Adipose tissue (tissue), 3 donors: ENCODE results near the gene CKS2. TPM values are rescaled to one million over a fixed set of nuclear protein-coding genes. Genes with fewer than 3 reads are reported as not detected.

Experiments
- H3K27ac ChIP-seq: one replicate; pipeline ENCODE4 v1.5.1; 2013; ENCODE audit warnings: low read depth, low read length
- WGBS, 3 donors: extraction: QIAGEN DNeasy Blood & Tissue Kit; methylation state at CpG; one replicate each; pipeline ENCODE4 v1.1.7; 2013; 5-methylcytosine and 5-hydroxymethylcytosine counted together
- polyA plus RNA-seq, 3 donors: library from polyadenylated mRNA; stranded (reverse); fragments of 200-250 nt; gene quantifications; one replicate each; pipeline ENCODE4 v1.2.3, GENCODE V29; 2013
- donor health status: healthy with polysubstance abuse.
- donor health status: Bipolar disorder and iron deficiency.
- donor health status: healthy.

CKS2 gene
- polyA plus RNA-seq, 3 donors = 5.1 to 28.9 (median 23.4) TPM

- 59 to 78% (median 78%) methylated on average over 3 of the region's 3 CpGs for WGBS, 3 donors
- no peak overlapping the region for H3K27ac ChIP-seq
These were observed 49.5 kb downstream of the CKS2 start for GRCh38 chr9:89360465-89360864.

GRCh38 chr9:89361031-89361430 lies 50.0 kb downstream of the CKS2 start:
- H3K27ac ChIP-seq = no peak overlapping the region
- WGBS, 3 donors = 94 to 98% (median 96%) methylated on average over 6 of the region's 6 CpGs

DNA sequence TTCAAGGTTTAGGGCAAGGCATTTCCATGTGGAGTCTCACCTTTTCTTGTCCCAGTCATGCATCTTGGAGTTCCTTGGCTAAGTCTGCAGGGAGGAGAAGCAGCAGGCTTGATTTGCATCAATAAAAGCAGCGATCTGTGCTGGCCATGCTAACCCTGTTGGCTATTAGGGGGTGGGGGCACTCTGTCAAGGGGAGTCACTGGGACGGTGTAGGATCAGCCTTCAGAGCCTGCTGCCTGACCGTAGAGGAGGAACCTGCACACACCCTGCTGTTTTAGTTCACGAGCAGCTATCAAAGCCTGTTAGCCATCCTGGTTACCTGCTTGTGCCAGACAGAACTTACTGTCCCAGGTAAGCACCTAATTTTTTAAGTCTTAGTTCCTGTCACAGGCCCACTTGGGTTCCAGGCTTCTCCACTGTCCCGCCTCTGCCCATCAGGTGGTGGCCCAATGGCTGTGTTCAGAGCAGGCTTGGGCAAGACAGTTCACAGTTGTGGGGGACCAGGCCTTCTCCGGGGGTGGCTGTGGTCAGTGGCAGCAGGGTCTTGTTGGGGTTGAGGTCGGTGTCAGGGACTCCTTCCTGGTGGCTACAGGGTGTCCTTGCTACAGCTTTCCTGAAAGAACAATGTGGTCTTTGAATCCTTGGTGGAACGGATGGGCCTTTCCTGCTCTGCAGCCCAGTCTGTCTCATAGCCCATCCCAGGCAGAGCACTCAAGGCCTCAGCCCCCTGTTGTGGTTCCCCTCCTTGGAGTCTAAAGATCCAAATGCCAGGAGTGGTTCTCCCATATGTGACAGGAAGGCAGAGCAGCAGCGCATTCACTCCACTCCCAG lies 51.0 kb downstream of the CKS2 start:
- 91 to 92% (median 91%) methylated on average over 9 of the region's 9 CpGs for WGBS, 3 donors
- H3K27ac ChIP-seq = no peak overlapping the region

DNA sequence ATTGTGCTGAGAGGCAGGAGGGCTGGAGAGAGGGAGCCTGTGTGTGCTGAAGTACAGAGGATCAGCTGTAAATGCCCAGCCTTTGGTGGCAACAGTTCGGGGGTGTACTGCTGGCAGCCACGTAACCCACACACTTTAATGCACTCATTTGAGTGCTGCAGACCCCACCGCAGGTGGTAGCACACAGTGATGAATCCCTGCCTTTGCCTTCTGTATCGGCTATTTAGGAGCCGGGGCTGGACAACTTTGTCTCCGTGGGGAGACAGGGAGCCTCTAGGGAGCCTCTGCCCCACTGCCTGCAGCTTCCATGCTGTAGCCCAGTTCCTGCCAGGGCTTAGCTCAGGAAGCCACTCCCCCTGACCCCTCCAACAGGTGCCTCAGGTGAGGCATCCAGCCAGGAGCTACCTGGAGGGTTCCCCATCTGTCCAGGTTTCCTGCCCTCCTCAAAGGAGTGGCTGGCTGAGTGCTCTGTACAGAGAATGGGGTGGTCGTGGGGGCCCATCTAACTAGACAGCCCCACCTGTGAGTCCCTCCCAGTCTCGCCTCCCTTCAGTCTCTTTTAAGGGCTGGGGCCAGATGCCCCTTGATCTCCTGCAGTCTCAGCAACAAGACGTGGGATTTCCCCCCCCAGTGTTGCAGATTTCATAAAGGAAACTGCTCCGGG lies 51.8 kb downstream of the CKS2 start:
- H3K27ac ChIP-seq = no peak overlapping the region
- 83 to 94% (median 89%) methylated on average over 10 of the region's 10 CpGs for WGBS, 3 donors

DNA sequence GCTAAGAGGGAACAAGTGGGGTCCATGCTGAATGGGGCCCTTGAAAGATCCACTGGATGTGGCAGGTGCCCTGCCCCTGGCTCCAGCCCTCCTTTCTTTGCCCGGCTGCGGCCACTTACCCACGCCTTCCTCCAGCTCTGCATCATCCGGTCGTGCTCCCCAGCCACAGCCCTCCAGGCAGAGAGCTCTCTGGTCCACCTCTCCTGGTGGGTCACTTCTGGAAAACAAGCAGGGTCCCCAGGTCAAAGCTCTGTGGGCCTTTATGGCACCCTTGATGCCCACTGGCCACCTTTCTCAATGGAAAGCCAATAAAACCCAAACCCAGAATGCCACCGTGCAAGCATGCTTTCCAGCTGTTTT lies 52.3 kb downstream of the CKS2 start:
- WGBS, 3 donors = 82 to 93% (median 88%) methylated on average over 6 of the region's 6 CpGs
- H3K27ac ChIP-seq = no peak overlapping the region

- no peak overlapping the region for H3K27ac ChIP-seq
- WGBS, 3 donors = 86 to 87% (median 87%) methylated on average over 9 of the region's 9 CpGs
These were observed 53.1 kb downstream of the CKS2 start for GRCh38 chr9:89363921-89364665.

DNA sequence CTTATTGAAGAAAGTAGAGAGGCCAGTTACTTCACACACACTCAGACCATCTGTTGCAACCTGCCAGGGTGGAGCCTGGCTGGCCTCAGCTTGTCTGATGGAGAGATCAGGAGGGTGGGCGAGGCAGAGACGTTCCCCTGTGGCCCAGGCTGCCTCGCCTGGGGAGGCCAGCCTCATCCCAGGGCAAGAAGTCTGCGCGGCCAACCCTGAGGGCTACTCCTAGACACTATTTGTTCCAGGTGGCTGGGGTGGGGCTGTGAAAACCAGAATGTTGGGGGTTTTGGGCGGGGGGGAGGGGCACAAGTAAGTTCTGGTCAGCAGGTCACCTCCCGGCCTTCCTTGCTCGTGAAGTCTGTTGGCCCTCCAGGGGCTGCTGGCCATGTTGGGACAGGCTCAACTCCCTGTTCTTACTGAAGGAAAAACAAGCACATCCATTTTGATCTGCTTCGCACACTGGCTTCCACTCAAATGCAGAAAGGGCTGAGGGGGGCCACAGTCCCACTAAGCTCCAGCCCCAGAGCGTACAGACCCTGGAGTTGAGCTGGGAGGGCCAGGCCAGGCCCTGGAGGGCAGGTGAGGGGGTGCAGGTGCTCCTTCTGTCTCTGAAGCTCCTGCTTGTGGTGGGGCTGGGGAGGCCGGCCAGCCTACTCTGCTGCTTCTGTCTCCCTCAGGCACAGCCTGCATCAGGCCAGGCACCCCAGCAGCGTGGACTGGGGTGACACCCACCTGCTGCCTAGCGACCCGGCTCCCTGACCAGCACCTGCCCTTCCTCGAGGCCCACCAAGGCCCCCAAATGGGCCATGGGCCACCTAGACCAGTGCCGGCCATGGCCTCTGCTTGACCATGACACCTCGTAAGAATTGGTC lies 53.9 kb downstream of the CKS2 start:
- 88 to 97% (median 93%) methylated on average over 17 of the region's 17 CpGs for WGBS, 3 donors

DNA sequence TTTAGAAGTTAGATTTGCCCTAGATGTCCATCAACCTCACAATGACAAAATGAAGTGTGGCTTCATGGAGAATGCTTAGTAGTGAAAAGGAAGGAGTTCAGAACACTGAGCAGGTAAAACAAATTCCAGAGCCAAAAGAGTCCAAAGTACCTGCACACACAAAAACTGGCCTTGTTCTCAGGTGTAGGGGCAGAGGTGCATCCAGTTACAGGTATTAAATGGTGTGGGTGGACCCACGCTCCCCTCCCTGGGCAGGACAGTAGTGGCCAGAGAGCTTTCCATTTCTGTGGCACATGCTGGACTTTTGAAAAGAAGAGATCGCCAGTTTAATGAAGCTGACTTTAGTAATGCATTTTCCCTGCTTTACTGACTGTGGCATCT lies 54.5 kb downstream of the CKS2 start:
- WGBS, 3 donors = 90 to 95% (median 92%) methylated on average over 2 of the region's 2 CpGs
- no peak overlapping the region for H3K27ac ChIP-seq

More for the DNA sequence above, 53.9 kb downstream of the CKS2 start:
- no peak overlapping the region for H3K27ac ChIP-seq

Other genes starting within 250 kb of the CKS2 start
- gene SHC3, start 132.4 kb upstream of the CKS2 start, polyA plus RNA-seq = 1 to 10 TPM in 1 of 3 donors, under 1 TPM in 2; 0.13 to 1.5 (median 0.24) TPM
- gene SECISBP2, start 7.3 kb downstream of the CKS2 start, polyA plus RNA-seq = 10 to 100 TPM; 22.0 to 23.6 (median 23.4) TPM
- gene SEMA4D, start 186.9 kb downstream of the CKS2 start, polyA plus RNA-seq = 1 to 10 TPM; 3.1 to 4.9 (median 4.1) TPM